PC-9 (cell line): Measurements from ENCODE around the gene TUT4. TPM values are rescaled to one million over a fixed set of nuclear protein-coding genes. Genes with fewer than 3 reads are reported as not detected.

Experiments used
- BruUV-seq: library from RNA; stranded (reverse); fragments of 400-500 nt; replicated peaks from 2 replicates; lab custom pipeline; 2021; lab: Mats Ljungman, UMichigan
- CTCF ChIA-PET: fragments of 300-600 bp; sonication (Branson Sonifier 250); formaldehyde crosslinking; loops from one replicate; lab custom pipeline; 2022; ENCODE audit warnings: antibody characterized with exemption; lab: Charles Lee
- POLR2A ChIA-PET: fragments of 300-600 bp; sonication (Branson Sonifier 250); formaldehyde crosslinking; loops from one replicate; lab custom pipeline; 2022; ENCODE audit warnings: antibody characterized with exemption; ENCODE audit not compliant: unreplicated experiment; lab: Charles Lee
- DNase-seq, 2 experiments: peaks; one replicate each; pipeline versions ENCODE4 v3.0.0 to v3.0.0-alpha.2; 2015 to 2022; ENCODE audit warnings: mixed read lengths in 1 of 2
- H2AFZ ChIP-seq: fragments of 200-600 bp; sonication (generic); 2 replicates; pipeline ENCODE4 v1.8.1; 2017; ENCODE audit warnings: antibody characterized with exemption
- H3F3A ChIP-seq: fragments of 200-600 bp; sonication (generic); 2 replicates; pipeline ENCODE4 v1.8.1; 2017; ENCODE audit warnings: antibody characterized with exemption, mild to moderate bottlenecking, low read depth; ENCODE audit not compliant: insufficient read depth
- H3K27ac ChIP-seq: fragments of 200-600 bp; sonication (generic); 2 replicates; pipeline ENCODE4 v1.6.1; 2016; ENCODE audit warnings: mixed run types
- H3K27me3 ChIP-seq: fragments of 200-600 bp; sonication (generic); 2 replicates; pipeline ENCODE4 v1.6.1; 2016; ENCODE audit warnings: low read depth, mixed run types; ENCODE audit not compliant: insufficient read depth
- H3K36me3 ChIP-seq: fragments of 200-600 bp; sonication (generic); 2 replicates; pipeline ENCODE4 v1.6.1; 2016; ENCODE audit warnings: low read depth, mixed run types
- H3K4me1 ChIP-seq: fragments of 200-600 bp; sonication (generic); replicated peaks from 2 replicates; pipeline ENCODE4 v1.6.1; 2016; ENCODE audit warnings: mixed run types; ENCODE audit not compliant: insufficient read depth
- H3K4me2 ChIP-seq: fragments of 200-600 bp; sonication (generic); 2 replicates; pipeline ENCODE4 v1.6.1; 2017; ENCODE audit warnings: mixed run types
- H3K4me3 ChIP-seq: fragments of 200-600 bp; sonication (generic); 2 replicates; pipeline ENCODE4 v1.6.1; 2016; ENCODE audit warnings: mixed run types
- H3K79me2 ChIP-seq: fragments of 200-600 bp; sonication (generic); 2 replicates; pipeline ENCODE4 v1.6.1; 2017; ENCODE audit warnings: low read depth, mixed run types
- H3K9me2 ChIP-seq: fragments of 200-600 bp; sonication (generic); 2 replicates; pipeline ENCODE4 v1.8.1; 2017; ENCODE audit warnings: mild to moderate bottlenecking; ENCODE audit not compliant: insufficient read depth
- H3K9me3 ChIP-seq: fragments of 200-600 bp; sonication (generic); 2 replicates; pipeline ENCODE4 v1.8.1; 2016; ENCODE audit warnings: low read depth; ENCODE audit not compliant: insufficient read depth
- H4K20me1 ChIP-seq: fragments of 200-600 bp; sonication (generic); 2 replicates; pipeline ENCODE4 v1.8.1; 2017; ENCODE audit not compliant: insufficient read depth
- CTCF ChIP-seq: fragments of 200-600 bp; sonication (generic); conservative IDR thresholded peaks from 2 replicates; pipeline ENCODE4 v1.6.1; 2017; ENCODE audit warnings: mixed run types, antibody characterized with exemption, mild to moderate bottlenecking, moderate library complexity
- EZH2 ChIP-seq: fragments of 200-600 bp; sonication (generic); IDR thresholded peaks from 2 replicates; pipeline ENCODE4 v1.8.0; 2017; ENCODE audit warnings: antibody characterized with exemption, low read depth
- intact Hi-C: fragments of 100-400 bp; cut with micrococcal nuclease; formaldehyde crosslinking; loops from one replicate; pipeline ENCODE4 v1.10.0; 2022; ENCODE audit not compliant: unreplicated experiment
- total RNA-seq: library from RNA; stranded (reverse); gene quantifications from 2 replicates; pipeline ENCODE4 v1.2.3, GENCODE V29; 2021

TUT4 gene
- total RNA-seq, 1 experiment from 2014 or later: 78.3 TPM

GRCh38 chr1:52473039-52473438 is 79.9 kb downstream of the TUT4 start:
- Histone ChIP-seq H3K9me2 (no peaks in the 10 kb centered on the region), H3K36me3 (peaks cover 10% of the 10 kb centered on the region), H3K4me1 (no peaks in the 10 kb centered on the region), H3K4me2 (no peak overlapping the region), H3K27me3 (no peaks in the 10 kb centered on the region), H2AFZ (no peak overlapping the region), H3K4me3 (no peak overlapping the region), H3K79me2 (no peaks in the 10 kb centered on the region), H4K20me1 (peaks cover 4% of the 10 kb centered on the region; the same call in 1 of the 2 replicates), H3K27ac (no peak overlapping the region), H3K9me3 (no peaks in the 10 kb centered on the region), H3F3A (no peaks in the 10 kb centered on the region; the same call in 1 of the 2 replicates)
- intact Hi-C loops: no loop called here
- CTCF ChIA-PET: no interaction called here
- DNase-seq: no peak
- no peak for TF ChIP-seq EZH2
- TF ChIP-seq CTCF: no peak
- BruUV-seq: no TSS peak
- POLR2A ChIA-PET: no interaction called here

GRCh38 chr1:52472384-52472783 is 80.5 kb downstream of the TUT4 start:
- CTCF ChIA-PET: no interaction called here
- Histone ChIP-seq H3K79me2 (no peaks in the 10 kb centered on the region), H3K4me1 (no peaks in the 10 kb centered on the region), H3K27me3 (no peaks in the 10 kb centered on the region), H2AFZ (no peak overlapping the region), H3K9me2 (no peaks in the 10 kb centered on the region), H3F3A (no peaks in the 10 kb centered on the region; the same call in 1 of the 2 replicates), H3K36me3 (peaks cover 10% of the 10 kb centered on the region), H3K9me3 (no peaks in the 10 kb centered on the region), H3K4me3 (no peak overlapping the region), H3K27ac (no peak overlapping the region), H3K4me2 (no peak overlapping the region), H4K20me1 (peaks cover 4% of the 10 kb centered on the region)
- POLR2A ChIA-PET: no interaction called here
- BruUV-seq: no TSS peak
- intact Hi-C loops: no loop called here
- TF ChIP-seq CTCF (no peak), EZH2 (no peak)
- DNase-seq: no peak

GRCh38 chr1:52469108-52469507 is 83.8 kb downstream of the TUT4 start:
- no peaks in the 10 kb centered on the region; the same call in 1 of the 2 replicates for H3F3A ChIP-seq
- H3K79me2 ChIP-seq: no peaks in the 10 kb centered on the region
- H3K27me3 ChIP-seq: no peaks in the 10 kb centered on the region
- no peak overlapping the region for H2AFZ ChIP-seq
- H3K4me2 ChIP-seq: no peak overlapping the region
- H3K4me1 ChIP-seq: no peaks in the 10 kb centered on the region
- no peaks in the 10 kb centered on the region for H3K9me2 ChIP-seq
- no peak overlapping the region for H3K27ac ChIP-seq
- ChIA-PET POLR2A (no interaction called here), CTCF (no interaction called here)
- intact Hi-C loops: no loop called here
- no peak for DNase-seq
- no peaks in the 10 kb centered on the region for H3K36me3 ChIP-seq
- TF ChIP-seq EZH2: no peak
- no peak for TF ChIP-seq CTCF
- H3K9me3 ChIP-seq: no peaks in the 10 kb centered on the region
- H4K20me1 ChIP-seq: peaks cover 4% of the 10 kb centered on the region
- no peak overlapping the region for H3K4me3 ChIP-seq
- BruUV-seq: no TSS peak
